Effector CD8-positive, alpha-beta T cell (primary cell): ENCODE measurements around the gene BABAM2.

Experiments used
- DNase-seq: peaks from one replicate; lab custom pipeline; 2025; lab: John Stamatoyannopoulos, UW

BABAM2 gene

GRCh38 chr2:28163028-28163427, 272.5 kb downstream of the BABAM2 start:
- no peak for DNase-seq

- no peak for DNase-seq
Observed at GRCh38 chr2:28163627-28164279, 273.2 kb downstream of the BABAM2 start.

- DNase-seq, result no peak
Observed at GRCh38 chr2:28164280-28164801, 273.8 kb downstream of the BABAM2 start.

- no peak for DNase-seq
Observed at GRCh38 chr2:28165087-28165635, 274.6 kb downstream of the BABAM2 start.

- no peak for DNase-seq
Observed at GRCh38 chr2:28166956-28167355, 276.4 kb downstream of the BABAM2 start.

- no peak for DNase-seq
Observed at GRCh38 chr2:28168376-28168775, 277.8 kb downstream of the BABAM2 start.

- no peak for DNase-seq
Observed at GRCh38 chr2:28169492-28169891, 279.0 kb downstream of the BABAM2 start.

- DNase-seq, result no peak
Observed at GRCh38 chr2:28172114-28172898, 281.8 kb downstream of the BABAM2 start.

- no peak for DNase-seq
Observed at GRCh38 chr2:28173377-28173776, 282.8 kb downstream of the BABAM2 start.

GRCh38 chr2:28174211-28174610, 283.7 kb downstream of the BABAM2 start:
- no peak for DNase-seq

- no peak for DNase-seq
Observed at GRCh38 chr2:28175028-28175427, 284.5 kb downstream of the BABAM2 start.

- DNase-seq, result no peak
Observed at GRCh38 chr2:28178946-28179345, 288.4 kb downstream of the BABAM2 start.

- DNase-seq, result no peak
Observed at GRCh38 chr2:28181801-28182200, 291.3 kb downstream of the BABAM2 start.

- no peak for DNase-seq
Observed at GRCh38 chr2:28182348-28182747, 291.8 kb downstream of the BABAM2 start.

- no peak for DNase-seq
Observed at GRCh38 chr2:28185153-28185552, 294.6 kb downstream of the BABAM2 start.

- no peak for DNase-seq
Observed at GRCh38 chr2:28185891-28186290, 295.4 kb downstream of the BABAM2 start.

- no peak for DNase-seq
Observed at GRCh38 chr2:28187186-28187585, 296.7 kb downstream of the BABAM2 start.

GRCh38 chr2:28188436-28188835, 297.9 kb downstream of the BABAM2 start:
- DNase-seq, result no peak

- no peak for DNase-seq
Observed at GRCh38 chr2:28193630-28194403, 303.3 kb downstream of the BABAM2 start.

GRCh38 chr2:28199995-28200679, 309.6 kb downstream of the BABAM2 start:
- DNase-seq, result no peak

- DNase-seq, result no peak
Observed at GRCh38 chr2:28201671-28202180, 311.2 kb downstream of the BABAM2 start.
